Measurements from ENCODE around the gene STARD7.

Gene STARD7

GRCh38 chr2:96203130-96204028 lies 5.2 kb downstream of the STARD7 start (continued):
- TF ChIP-seq BACH2 (CRISPR knock-in tag; IDR thresholded peaks at IDR 0.05; ENCODE audit: borderline replicate concordance), result no peak
- TF ChIP-seq TCF4 (CRISPR knock-in tag; IDR thresholded peaks at IDR 0.05; ENCODE audit: borderline replicate concordance), result no peak
- TF ChIP-seq GLIS3 (CRISPR knock-in tag; IDR thresholded peaks at IDR 0.05), result no peak
- no peak for TF ChIP-seq CSDC2 (CRISPR knock-in tag; IDR thresholded peaks at IDR 0.05)
- TF ChIP-seq OSR1 (CRISPR knock-in tag; IDR thresholded peaks at IDR 0.05), result no peak
- no peak for TF ChIP-seq ESRRG (CRISPR knock-in tag; IDR thresholded peaks at IDR 0.05)
- TF ChIP-seq PPARA (CRISPR knock-in tag; IDR thresholded peaks at IDR 0.05; ENCODE audit: borderline replicate concordance), result no peak
- TF ChIP-seq, protein P1, sequence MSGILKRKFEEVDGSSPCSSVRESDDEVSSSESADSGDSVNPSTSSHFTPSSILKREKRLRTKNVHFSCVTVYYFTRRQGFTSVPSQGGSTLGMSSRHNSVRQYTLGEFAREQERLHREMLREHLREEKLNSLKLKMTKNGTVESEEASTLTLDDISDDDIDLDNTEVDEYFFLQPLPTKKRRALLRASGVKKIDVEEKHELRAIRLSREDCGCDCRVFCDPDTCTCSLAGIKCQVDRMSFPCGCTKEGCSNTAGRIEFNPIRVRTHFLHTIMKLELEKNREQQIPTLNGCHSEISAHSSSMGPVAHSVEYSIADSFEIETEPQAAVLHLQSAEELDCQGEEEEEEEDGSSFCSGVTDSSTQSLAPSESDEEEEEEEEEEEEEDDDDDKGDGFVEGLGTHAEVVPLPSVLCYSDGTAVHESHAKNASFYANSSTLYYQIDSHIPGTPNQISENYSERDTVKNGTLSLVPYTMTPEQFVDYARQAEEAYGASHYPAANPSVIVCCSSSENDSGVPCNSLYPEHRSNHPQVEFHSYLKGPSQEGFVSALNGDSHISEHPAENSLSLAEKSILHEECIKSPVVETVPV (CRISPR knock-in tag; IDR thresholded peaks at IDR 0.05), result no peak
- TF ChIP-seq ZC3H10 (CRISPR knock-in tag; IDR thresholded peaks at IDR 0.05), result no peak
- no peak for TF ChIP-seq ZFP3 (CRISPR knock-in tag; IDR thresholded peaks at IDR 0.05)
- no peak for TF ChIP-seq SNAI2 (CRISPR knock-in tag; IDR thresholded peaks at IDR 0.05)
- TF ChIP-seq, protein P2, sequence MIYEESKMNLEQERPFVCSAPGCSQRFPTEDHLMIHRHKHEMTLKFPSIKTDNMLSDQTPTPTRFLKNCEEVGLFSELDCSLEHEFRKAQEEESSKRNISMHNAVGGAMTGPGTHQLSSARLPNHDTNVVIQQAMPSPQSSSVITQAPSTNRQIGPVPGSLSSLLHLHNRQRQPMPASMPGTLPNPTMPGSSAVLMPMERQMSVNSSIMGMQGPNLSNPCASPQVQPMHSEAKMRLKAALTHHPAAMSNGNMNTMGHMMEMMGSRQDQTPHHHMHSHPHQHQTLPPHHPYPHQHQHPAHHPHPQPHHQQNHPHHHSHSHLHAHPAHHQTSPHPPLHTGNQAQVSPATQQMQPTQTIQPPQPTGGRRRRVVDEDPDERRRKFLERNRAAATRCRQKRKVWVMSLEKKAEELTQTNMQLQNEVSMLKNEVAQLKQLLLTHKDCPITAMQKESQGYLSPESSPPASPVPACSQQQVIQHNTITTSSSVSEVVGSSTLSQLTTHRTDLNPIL (CRISPR knock-in tag; IDR thresholded peaks at IDR 0.05; ENCODE audit: low read depth), result no peak
- TF ChIP-seq ZFP30 (CRISPR knock-in tag; IDR thresholded peaks at IDR 0.05), result no peak

DNA sequence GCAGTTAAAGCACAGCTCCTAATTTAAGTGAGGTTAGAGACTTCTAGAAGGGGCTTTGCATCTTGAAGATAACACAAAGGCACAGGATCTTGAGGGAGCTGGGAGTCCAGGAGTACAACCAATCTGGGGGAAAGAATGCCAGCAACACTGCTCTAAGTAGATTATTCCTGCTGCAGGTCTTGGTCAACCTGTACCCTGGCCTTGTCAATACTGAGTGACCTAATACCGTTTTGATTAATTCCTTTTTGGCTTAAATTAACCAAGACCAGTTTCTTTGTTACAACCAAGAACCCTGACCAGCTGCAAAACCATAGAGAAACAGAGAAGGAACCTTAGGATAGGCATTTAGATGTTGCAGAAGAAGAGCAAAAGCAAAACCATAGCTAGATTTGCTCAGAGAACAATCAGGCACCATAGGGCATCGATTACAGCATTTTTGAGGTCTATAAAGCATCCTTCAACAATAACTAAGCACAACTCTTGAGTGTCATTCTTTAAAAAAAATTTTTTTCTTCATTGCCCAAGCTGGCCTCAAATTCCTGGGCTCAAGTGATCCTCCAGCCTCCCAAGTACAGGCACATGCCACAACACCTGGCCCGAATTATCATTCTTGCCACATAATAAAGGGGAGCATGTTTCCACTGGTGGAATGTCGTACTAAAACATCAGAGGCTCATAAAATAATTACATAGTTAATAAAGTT lies 6.3 kb downstream of the STARD7 start:
- peak; percentile 54 for ATAC-seq
- TF ChIP-seq OSR1 (CRISPR knock-in tag; IDR thresholded peaks at IDR 0.05) (no peak), ZNF8 (CRISPR knock-in tag; IDR thresholded peaks at IDR 0.05) (no peak), ESRRG (CRISPR knock-in tag; IDR thresholded peaks at IDR 0.05) (no peak), CSDC2 (CRISPR knock-in tag; IDR thresholded peaks at IDR 0.05) (no peak), SNAI2 (CRISPR knock-in tag; IDR thresholded peaks at IDR 0.05) (no peak), ZC3H10 (CRISPR knock-in tag; IDR thresholded peaks at IDR 0.05) (no peak), ARNTL (CRISPR knock-in tag; IDR thresholded peaks at IDR 0.05; ENCODE audit: borderline replicate concordance, low read depth) (no peak), ZNF565 (CRISPR knock-in tag; conservative IDR thresholded peaks at IDR 0.05; ENCODE audit: low read depth) (no peak), ZFP30 (CRISPR knock-in tag; IDR thresholded peaks at IDR 0.05) (no peak)
- TF ChIP-seq, protein P1 (CRISPR knock-in tag; IDR thresholded peaks at IDR 0.05), result no peak
- TF ChIP-seq, protein P3, sequence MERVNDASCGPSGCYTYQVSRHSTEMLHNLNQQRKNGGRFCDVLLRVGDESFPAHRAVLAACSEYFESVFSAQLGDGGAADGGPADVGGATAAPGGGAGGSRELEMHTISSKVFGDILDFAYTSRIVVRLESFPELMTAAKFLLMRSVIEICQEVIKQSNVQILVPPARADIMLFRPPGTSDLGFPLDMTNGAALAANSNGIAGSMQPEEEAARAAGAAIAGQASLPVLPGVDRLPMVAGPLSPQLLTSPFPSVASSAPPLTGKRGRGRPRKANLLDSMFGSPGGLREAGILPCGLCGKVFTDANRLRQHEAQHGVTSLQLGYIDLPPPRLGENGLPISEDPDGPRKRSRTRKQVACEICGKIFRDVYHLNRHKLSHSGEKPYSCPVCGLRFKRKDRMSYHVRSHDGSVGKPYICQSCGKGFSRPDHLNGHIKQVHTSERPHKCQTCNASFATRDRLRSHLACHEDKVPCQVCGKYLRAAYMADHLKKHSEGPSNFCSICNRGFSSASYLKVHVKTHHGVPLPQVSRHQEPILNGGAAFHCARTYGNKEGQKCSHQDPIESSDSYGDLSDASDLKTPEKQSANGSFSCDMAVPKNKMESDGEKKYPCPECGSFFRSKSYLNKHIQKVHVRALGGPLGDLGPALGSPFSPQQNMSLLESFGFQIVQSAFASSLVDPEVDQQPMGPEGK (CRISPR knock-in tag; IDR thresholded peaks at IDR 0.05; ENCODE audit: borderline replicate concordance), result no peak

DNA sequence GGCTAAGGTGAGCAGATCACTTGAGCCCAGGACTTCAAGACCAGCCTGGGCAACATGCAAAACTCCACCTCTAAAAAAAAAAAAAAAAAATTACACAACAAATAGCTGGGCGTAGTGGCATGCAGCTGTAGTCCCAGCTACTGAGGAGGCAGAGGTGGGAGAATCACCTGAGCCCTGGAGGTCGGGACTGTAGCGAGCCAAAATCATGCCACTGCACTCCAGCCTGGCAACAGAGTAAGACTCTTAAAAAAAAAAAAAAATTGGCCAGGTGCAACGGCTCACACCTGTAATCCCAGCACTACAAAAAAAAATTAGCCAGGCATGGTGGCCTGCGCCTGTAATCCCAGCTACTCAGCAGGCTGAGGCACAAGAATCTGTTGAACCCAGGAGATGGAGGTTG lies 7.3 kb downstream of the STARD7 start:
- ATAC-seq, result no peak
- no peak for TF ChIP-seq RARB (CRISPR knock-in tag; IDR thresholded peaks at IDR 0.05)
- TF ChIP-seq, protein P3 (CRISPR knock-in tag; IDR thresholded peaks at IDR 0.05; ENCODE audit: borderline replicate concordance), result no peak
- TF ChIP-seq BACH2 (CRISPR knock-in tag; IDR thresholded peaks at IDR 0.05; ENCODE audit: borderline replicate concordance), result no peak
- TF ChIP-seq, protein P2 (CRISPR knock-in tag; IDR thresholded peaks at IDR 0.05; ENCODE audit: low read depth), result no peak
- no peak for TF ChIP-seq ZNF565 (CRISPR knock-in tag; conservative IDR thresholded peaks at IDR 0.05; ENCODE audit: low read depth)
- TF ChIP-seq ZC3H10 (CRISPR knock-in tag; IDR thresholded peaks at IDR 0.05), result no peak
- TF ChIP-seq, protein P4, sequence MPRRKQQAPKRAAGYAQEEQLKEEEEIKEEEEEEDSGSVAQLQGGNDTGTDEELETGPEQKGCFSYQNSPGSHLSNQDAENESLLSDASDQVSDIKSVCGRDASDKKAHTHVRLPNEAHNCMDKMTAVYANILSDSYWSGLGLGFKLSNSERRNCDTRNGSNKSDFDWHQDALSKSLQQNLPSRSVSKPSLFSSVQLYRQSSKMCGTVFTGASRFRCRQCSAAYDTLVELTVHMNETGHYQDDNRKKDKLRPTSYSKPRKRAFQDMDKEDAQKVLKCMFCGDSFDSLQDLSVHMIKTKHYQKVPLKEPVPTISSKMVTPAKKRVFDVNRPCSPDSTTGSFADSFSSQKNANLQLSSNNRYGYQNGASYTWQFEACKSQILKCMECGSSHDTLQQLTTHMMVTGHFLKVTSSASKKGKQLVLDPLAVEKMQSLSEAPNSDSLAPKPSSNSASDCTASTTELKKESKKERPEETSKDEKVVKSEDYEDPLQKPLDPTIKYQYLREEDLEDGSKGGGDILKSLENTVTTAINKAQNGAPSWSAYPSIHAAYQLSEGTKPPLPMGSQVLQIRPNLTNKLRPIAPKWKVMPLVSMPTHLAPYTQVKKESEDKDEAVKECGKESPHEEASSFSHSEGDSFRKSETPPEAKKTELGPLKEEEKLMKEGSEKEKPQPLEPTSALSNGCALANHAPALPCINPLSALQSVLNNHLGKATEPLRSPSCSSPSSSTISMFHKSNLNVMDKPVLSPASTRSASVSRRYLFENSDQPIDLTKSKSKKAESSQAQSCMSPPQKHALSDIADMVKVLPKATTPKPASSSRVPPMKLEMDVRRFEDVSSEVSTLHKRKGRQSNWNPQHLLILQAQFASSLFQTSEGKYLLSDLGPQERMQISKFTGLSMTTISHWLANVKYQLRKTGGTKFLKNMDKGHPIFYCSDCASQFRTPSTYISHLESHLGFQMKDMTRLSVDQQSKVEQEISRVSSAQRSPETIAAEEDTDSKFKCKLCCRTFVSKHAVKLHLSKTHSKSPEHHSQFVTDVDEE (CRISPR knock-in tag; IDR thresholded peaks at IDR 0.05), result no peak
- no peak for TF ChIP-seq ZFP3 (CRISPR knock-in tag; IDR thresholded peaks at IDR 0.05)
- TF ChIP-seq PPARA (CRISPR knock-in tag; IDR thresholded peaks at IDR 0.05; ENCODE audit: borderline replicate concordance), result no peak
- no peak for TF ChIP-seq ESRRG (CRISPR knock-in tag; IDR thresholded peaks at IDR 0.05)
- TF ChIP-seq CSDC2 (CRISPR knock-in tag; IDR thresholded peaks at IDR 0.05), result no peak
- no peak for TF ChIP-seq ISL1 (CRISPR knock-in tag; IDR thresholded peaks at IDR 0.05)
- no peak for TF ChIP-seq ZNF70 (CRISPR knock-in tag; IDR thresholded peaks at IDR 0.05)
- TF ChIP-seq SNAI2 (CRISPR knock-in tag; IDR thresholded peaks at IDR 0.05), result no peak
- no peak for TF ChIP-seq GLIS3 (CRISPR knock-in tag; IDR thresholded peaks at IDR 0.05)
